Globus pallidus (tissue), 1 donor: ENCODE results near the gene DGKG.

Source experiments
- DNase-seq: peaks from one replicate; pipeline ENCODE4 v3.0.0-alpha.2; 2015; ENCODE audit warnings: low spot score

The DGKG gene

DNA sequence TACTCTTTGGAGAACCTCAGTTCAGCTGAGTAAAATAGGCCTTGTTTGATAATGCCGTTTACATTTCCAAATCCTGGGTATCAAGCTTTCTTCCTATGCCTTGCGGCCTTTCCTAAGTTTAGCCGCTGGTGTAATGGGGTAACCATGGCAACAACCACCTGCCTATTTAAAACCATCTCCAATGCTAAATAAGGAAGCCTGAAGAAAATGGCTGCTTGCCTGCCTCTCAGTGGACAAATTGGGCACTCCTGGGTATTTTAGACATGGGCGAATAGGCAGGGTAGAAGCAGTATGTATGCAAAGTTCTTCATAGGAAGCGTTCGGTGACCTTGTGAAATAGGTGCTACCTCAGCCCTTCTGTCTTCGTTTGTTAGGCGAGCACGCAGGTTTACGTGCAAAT lies 122.7 kb downstream of the DGKG start:
- no peak for DNase-seq

DNA sequence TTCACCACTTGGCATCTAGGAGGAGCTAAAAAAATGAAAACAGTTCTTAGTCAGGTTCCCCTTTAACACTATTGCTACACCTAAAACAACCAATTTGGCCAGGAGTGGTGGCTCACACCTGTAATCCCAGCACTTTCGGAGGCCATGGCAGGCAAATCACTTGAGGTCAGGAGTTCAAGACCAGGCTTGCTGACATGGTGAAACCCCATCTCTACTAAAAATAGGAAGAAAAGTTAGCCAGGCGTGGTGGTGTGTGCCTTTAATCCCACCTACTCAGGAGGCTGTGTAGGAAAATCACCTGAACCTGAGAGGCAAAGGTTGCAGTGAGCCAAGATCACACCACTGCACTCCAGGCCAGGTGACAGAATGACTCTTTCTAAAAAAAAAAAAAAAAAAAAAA lies 124.1 kb downstream of the DGKG start:
- DNase-seq = no peak

DNA sequence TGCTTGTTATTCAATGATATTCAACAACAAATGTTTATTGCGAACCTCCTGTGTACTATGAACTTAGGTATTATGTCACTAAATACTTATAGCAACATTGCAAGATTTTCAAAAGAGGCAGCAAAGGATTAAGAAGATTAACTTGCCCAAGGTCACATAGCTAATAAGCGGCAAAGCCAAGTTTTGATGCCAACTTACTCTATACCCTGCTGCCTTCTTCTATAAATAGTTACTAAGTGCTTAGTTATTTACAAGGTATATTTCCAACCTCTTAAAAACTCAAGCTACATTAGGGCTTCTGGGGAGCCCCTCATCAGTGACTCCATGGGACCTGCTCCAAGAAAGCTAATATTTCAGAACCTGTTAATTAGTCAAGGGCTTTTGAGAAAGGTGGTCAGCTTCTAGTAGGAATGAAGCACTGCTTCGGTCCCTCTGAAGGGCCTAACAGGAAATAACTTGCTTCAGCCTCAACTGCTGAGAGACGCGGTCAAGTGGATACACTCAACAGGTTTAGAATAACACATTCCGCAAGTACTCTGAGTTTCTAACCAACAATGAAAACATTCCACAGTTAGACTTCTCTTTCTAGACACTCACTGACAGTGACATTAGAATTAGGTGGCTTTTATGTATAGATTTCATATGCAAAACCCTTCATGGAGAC lies 125.5 kb downstream of the DGKG start:
- DNase-seq = no peak

DNA sequence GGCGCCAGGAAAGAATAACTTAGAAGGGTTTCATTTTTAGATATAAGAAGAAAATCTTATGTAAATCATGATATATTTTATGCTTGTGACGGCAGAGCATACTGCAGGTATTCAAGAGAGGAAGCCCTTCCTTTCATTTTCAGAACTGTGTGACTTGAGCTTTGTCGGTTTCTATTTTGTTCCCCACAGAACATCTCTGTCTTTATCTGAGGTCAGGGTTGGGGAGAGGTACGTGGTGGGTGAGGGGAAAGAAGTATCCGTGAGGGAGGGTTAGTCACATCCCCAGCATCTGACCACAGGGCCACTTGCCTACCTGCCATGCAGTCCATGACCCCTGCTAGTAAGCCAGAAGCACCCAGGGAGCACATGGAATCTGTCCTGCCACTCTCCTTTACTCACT lies 126.5 kb downstream of the DGKG start:
- no peak for DNase-seq

DNA sequence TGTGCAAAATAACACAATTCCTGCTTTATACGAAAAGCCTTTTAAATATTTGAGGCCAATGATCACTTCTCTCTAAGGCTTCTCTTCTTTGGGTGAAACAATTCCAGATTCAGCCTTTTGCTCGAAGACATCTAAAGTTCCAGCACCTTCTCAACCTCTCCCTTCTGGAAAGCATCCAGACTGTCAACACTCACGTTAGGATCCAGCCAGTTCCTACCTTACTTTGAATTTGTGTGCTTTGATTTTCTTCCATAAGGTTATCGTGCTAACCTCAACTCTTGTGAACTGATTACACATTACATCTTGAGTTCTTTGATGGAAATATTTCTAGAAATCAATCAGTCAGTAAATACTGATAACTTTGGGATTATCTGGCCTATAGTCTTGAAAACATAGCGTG lies 127.9 kb downstream of the DGKG start:
- DNase-seq = no peak

DNA sequence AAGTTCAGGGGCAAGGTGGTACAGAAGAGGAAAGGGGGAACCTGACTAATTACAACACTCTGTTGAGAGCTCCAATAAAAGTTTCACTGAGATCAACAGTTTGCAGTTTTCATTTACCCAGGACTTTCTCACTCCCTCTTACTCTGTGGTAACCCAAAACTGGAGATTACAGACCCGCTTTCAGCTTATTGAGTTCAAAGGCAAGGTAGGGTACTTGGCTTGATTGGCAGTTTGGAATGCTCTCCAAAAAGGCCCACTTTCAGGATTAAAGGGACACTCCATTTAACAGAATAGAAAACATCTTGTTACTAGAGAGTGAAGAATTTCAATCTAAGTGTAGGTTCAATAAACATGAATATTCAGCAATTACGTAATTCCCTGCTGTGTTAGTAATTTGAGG lies 135.6 kb downstream of the DGKG start:
- DNase-seq = no peak

DNA sequence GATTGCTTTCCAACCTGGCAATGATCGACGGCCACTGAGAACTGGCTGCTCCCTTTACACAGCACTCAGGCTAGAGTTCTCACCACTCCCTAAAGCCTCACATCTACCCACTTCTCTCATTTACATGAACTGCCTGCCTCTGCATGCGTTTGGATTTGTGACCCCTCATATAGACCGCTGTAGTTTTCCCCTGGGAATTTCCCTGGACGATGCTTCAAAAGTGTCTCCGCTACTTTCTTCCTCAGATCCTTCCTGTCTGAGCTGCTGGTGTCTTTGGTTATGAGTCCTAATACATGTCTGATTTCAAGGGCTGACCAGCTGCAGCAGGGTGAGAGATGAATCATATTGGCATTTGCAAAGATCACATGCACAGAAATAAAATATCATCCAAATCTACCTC lies 136.4 kb downstream of the DGKG start:
- no peak for DNase-seq

DNA sequence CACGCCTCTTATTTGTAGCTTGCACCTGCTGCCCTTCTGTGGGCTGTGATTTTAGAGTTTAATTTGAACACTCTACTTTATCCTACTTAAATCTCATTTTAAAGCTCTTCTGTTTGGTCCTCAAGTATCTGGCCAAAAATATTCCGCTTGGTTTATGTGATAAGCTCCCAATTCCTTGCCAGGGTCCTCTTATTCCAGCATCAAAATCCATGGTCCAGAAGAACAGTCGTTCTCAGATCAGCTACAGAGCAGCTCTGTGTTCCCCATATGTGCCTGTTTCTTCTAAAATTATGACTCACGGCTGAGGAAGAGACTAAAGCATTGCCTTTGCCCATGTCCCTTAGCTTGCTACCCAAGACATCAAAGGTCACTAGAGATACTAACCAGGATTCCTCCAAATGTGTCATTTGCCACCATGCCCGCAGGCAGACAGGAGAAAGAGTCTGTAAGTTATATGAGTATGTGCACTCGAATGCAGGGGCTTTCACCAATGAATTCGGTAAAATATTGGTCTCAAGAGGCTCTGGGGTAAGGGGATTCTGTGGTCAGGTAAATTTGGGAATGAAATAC lies 137.9 kb downstream of the DGKG start:
- DNase-seq = no peak

DNA sequence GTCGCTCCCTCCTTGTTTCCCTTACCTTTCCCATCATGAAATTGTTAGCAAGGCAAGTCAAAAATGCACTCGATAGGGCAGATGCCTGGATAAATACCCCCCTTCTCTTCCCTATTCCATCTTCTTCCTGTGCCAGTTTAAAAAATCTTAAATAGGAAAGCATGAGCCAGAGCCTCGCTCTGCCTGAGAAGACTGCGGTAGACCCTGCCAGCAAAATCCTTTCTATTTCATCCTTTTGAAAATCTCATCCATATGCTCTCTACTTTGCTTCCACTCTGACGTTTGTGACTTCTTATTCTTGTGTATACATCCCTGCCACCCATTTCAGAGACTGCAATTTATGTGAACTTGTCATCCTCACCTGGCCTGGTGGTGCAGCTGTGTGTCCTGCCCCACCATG lies 138.6 kb downstream of the DGKG start:
- DNase-seq = no peak

DNA sequence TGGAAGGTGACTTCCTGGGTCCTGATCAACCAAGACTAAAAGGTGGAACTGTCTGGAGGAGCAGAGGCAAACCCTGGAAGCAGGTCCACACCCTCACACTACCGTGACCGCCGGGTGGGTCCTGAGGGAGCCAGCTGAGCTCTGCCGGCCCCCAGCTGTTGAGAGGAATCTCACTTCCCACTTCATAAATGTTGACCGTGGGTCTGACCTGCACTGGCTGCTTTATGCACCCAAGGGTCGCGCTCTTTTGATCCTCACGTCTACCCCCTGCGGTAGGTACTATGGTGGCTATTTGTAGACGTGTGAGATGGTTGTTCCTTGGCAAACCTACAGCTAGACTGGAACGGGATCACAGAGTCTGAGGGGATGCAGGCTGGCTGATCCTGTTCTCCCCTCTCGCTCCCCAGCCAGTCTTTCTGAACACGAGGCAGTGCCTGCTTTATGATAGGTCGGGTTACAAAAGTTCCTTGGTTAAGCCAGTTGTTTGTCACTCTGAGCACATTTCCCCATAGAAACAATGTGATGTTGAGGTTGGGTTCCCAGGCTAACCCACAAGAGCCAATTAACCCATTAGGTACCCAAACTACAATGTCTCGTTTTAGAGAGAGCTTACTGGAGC lies 140.2 kb downstream of the DGKG start:
- DNase-seq = no peak

DNA sequence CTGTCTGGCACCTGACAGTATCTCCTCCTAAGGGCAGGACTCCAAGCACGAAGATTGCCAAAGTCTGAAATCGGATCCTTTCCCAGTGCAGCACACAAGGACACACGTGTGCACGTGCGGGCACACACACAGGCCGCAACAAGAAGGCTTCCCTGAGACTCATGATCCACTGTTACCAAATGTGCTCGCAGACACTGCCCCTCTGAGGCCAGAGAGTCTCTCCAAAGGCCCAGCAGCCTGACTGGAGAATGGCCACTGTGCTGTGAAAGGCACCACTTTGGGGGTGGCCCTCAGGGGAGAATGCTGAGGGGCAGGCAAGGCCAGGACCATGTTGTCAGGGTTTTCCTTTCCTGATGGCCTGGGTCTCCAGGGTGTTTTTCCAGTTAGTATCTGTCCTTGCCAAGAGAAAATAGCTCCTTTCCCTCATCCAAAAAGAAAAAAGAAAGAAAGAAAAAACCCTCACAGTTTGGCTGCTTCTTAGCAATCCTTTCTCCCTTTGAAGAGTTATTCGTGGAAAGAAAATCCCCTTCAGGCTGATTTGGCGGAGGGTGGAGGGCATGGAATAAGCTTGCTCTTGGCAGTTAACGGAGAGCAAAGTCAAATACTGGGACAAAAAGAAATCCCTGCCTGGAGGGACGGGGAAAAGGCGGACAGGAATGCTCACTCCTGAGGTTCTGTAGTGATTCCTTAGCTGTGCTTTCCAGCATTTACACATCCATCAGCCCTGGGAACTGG lies 141.0 kb downstream of the DGKG start:
- peak; percentile 82 for DNase-seq

DNA sequence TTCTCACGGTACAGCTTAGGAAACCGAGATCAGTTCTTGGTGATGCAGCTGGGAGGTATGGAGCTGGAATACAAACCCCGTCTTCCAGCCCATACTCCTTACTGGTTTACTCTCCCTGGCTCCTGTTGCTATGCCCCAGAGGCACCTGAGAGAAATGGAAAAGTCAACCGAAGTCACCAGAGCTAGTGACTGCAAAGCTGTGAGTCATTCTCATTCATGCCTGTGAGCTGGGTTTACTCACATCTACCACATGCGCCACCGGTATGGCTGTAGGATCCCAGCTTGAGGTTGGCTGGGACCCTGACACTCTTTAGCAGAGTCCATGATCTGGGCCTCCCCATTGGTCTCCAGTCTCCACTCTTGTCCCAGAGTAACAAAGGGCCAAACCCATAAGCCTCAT lies 141.7 kb downstream of the DGKG start:
- no peak for DNase-seq

DNA sequence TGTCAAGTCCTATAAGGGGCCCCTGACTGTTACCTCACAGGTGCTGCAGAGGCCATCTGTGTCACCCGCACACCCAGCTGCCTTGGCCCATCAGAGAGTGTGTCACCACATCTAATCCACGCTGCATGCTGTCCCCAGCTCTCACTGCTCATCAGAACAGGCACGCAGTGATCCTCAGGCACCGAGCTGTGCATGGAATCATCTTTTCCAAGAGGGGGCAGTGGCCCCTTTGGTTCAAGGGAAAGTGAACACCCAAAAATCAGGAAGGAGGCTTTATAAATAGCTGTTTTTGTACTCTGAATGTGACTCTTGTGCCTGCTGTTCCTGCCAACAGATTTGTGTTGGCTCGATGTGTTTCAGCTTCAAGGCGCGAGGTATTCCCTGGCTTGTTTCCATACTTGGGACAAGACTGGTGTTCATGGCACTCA lies 142.8 kb downstream of the DGKG start:
- peak; percentile 47 for DNase-seq

DNA sequence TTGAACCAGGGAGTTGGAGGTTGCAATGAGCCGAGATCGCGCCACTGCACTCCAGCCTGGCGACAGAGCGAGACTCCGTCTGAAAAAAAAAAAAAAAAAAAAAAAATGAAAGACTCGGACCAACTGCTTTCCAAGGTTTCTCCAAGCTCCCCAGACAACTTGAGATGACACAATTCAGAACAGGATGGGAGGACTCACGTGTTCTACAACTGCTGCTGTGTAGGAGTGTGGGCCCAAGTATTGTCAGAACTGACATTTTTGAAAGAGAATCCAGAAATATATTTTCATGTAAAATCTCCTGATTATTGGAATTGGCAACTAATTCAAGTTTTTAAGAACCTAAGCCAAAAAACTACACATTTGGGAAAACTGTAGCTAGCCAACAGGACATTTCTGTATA lies 143.6 kb downstream of the DGKG start:
- no peak for DNase-seq

DNA sequence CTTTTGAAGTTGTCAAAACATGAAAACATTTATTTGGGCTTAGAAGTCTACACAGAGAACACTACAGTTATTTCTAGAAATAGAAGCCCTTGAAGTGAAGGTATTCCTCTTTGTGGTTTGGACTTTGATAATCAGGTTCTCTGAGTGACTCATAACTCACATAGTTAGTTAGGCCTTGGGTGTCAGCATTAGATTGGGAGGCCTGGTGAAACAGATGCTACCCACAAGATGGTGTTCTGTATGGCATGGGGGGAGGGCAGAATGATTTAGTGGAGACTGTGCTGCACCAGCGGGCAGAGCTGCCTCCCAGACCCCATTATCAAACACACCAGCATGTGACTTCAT lies 144.2 kb downstream of the DGKG start:
- no peak for DNase-seq

DNA sequence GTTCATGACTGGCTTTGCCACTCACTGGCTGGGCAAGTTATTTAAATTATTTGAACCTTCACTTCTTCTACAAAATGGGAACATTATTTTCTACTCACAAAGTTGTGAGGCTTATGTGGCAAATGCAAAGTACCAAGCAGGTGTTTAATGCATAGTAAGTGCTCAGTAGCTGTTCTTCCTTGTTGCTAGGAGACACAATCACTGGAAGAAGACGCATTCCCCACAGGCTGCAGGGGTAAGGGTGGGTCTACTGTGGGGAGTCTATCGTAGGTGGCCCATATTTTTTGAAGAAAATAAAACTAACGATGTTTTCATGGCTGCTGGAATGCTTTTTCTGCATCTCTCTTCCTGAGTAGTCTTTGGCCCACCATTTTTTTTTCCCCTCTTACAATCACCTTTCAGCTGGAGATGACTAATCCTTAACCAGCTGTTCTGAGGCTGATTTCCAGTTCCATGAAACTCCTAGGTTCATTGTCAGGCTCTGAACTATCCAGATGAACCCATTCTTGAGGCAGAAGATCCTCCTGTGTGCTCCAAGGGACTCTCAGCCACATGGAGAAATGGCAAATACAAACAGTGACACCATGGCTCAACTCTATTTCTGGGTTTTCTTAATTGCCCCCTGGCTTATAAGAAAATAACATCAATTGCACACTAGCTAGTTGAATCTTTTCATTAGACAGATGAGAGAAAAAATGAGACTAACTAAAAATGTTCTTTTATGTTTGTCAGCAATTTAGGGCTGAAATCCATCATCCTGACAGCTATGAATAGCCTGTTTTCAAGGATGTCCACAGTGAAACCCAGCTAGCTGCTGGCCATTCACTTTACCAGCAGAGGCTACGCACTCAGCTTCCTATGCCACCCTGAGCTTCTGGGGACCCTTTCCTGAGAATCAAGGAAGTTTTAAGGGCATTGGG lies 144.9 kb downstream of the DGKG start:
- no peak for DNase-seq

DNA sequence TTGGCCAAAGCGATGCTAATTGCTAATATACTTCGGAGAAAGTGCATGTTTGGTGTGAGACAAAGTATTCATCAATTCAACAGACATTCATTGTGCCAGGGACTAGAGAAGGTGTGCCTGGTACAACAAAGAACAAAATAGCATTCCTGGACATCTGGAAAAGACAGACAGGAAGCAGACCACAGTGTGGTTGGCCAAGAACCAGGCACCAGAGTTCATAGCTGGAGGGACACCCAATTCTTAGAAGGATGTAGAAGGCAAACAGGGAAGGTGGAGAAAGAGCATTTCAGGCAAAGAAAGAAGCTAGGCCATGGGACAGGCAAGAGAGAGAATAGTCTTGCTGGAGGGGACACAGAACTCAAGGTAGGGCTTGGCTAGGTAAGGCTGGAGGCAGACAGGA lies 147.4 kb downstream of the DGKG start:
- no peak for DNase-seq

DNA sequence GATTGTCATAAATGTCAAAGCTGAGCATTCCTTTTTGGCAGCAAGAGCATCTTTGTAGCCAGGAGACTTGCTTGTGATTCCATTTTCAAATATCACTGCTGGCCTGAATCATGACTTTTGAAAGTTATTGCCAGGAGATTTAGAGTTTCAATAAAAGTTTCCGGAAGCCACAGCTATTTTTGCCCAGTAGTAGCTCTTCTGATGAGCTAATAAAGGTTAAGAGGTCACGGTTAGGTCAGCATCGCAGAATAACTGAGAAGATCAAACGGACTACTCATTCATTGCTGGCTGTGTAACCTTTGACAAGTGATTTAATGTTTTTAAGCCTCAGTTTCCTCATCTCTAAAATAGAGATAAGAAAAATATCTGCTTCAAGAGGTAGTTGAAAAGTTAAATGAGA lies 148.1 kb downstream of the DGKG start:
- DNase-seq = no peak

DNA sequence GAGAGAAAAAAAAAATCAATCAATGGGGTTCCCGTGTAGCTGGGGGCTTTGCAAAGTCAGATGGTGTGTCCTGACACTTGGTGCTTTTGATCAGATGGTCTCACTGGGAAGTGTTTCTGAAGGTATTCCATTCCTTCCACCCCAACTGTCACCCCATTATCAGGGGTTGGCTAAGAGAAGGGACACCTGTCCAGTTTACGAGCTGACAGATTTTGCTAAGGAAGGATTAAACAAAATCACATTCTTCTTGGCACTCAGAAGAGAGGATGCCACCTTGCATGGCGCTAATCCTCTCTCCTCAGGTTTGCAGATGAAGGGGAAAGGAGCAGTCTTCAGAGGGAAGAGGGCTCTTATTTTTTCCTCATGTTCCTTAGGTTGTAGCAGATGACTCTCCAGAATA lies 149.4 kb downstream of the DGKG start:
- DNase-seq = no peak

DNA sequence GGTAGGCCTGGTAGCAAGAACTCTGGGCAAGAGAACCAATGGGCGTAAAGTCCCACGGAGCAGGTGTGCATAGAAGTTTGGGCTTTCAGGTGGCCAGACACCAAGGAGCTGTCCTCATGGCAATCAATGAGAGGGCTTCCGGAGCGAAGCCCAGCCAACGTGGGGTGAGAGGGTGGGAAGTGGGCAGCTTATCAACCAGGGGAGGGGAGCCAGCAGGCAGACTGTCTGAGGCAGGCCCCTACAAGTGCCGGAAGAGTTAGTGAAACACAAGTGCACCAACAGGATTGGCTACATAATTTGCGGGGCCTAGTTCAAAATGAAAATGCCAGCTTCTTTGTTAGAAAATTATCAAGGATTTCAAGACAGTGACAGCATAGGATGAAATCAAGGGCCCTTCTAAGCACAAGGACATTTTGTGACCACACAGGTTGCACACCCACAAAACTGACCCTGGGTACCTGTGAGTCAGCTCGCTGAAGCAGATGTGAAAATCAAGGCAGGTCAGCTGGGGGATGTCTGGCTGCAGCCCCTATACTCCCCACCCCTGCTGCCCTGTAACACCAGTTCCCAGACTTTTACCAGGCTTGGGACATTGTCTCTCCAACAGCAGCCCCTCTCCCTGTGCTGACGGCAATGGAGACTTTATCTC lies 151.1 kb downstream of the DGKG start:
- DNase-seq = no peak
